Ovary (tissue), 9 donors: ENCODE data around the gene MUC21. TPM values are rescaled to one million over a fixed set of nuclear protein-coding genes. Genes with fewer than 3 reads are reported as not detected.
"Not testable (repeated sequence)": the region's sequence is repeated elsewhere in the genome, so short reads cannot be mapped to it uniquely, and the experiment has no call there.

Experiments
- DNase-seq, 5 donors: peaks; one replicate each; pipeline ENCODE4 v3.0.0-alpha.2; 2019 to 2020
- H3K27ac ChIP-seq, 2 donors: fragments of 200-600 bp; one replicate each; pipeline versions ENCODE4 v1.5.1 to v1.8.0; 2019 to 2022
- H3K27me3 ChIP-seq: fragments of 200-600 bp; one replicate; pipeline ENCODE4 v1.8.0; 2022
- H3K36me3 ChIP-seq: fragments of 200-600 bp; sonication (generic); one replicate; pipeline ENCODE4 v1.5.1; 2019
- H3K4me1 ChIP-seq: one replicate; pipeline ENCODE4 v1.8.1; 2013; ENCODE audit warnings: mild to moderate bottlenecking, moderate library complexity; ENCODE audit not compliant: insufficient read depth
- H3K4me3 ChIP-seq: fragments of 200-600 bp; sonication (generic); one replicate; pipeline ENCODE4 v1.5.1; 2017
- H3K9me3 ChIP-seq, 2 donors: fragments of 200-600 bp in 1 of 2; sonication (generic) in 1 of 2; one replicate each; pipeline versions ENCODE4 v1.5.1 to v1.8.1; 2013 to 2019; ENCODE audit warnings: mild to moderate bottlenecking in 1 of 2, moderate library complexity in 1 of 2
- CTCF ChIP-seq, 3 donors: fragments of 450-650 bp in 2 of 3; fragments of 200-600 bp in 1 of 3; IDR thresholded peaks; one replicate each; pipeline versions ENCODE4 v1.5.1 to v1.8.0; 2016 to 2022; ENCODE audit warnings: antibody characterized with exemption in 3 of 3, mild to moderate bottlenecking in 1 of 3
- EP300 ChIP-seq: sonication (generic); formaldehyde crosslinking; IDR thresholded peaks from one replicate; pipeline ENCODE4 v1.6.1; 2017; ENCODE audit warnings: antibody characterized with exemption
- POLR2A ChIP-seq: fragments of 450-650 bp; IDR thresholded peaks from one replicate; pipeline ENCODE4 v1.6.1; 2017; ENCODE audit warnings: antibody characterized with exemption, mild to moderate bottlenecking, moderate library complexity
- WGBS, 3 donors: extraction: QIAGEN DNeasy Blood & Tissue Kit in 1 of 3; methylation state at CpG; one replicate each; pipeline versions ENCODE4 v1.1.5 to v1.1.7; 2013 to 2017; 5-methylcytosine and 5-hydroxymethylcytosine counted together
- intact Hi-C, 4 donors: fragments of 100-400 bp; cut with DNase I; formaldehyde crosslinking; loops; one replicate each; pipeline versions ENCODE4 v1.11.0 to v1.15.1; 2022 to 2023
- polyA plus RNA-seq, 2 donors: library from polyadenylated mRNA; stranded (reverse); fragments of 200-250 nt in 1 of 2; fragments of 350-450 nt in 1 of 2; fragmentation: Illumina TruSeq in 1 of 2; extraction: RNeasy Lipid Tissue Mini Kit (QIAGEN cat#74804) in 1 of 2; gene quantifications; one replicate each; pipeline ENCODE4 v1.2.3, GENCODE V29; 2013 to 2014
- total RNA-seq, 7 donors: library from RNA; depleted of rRNA in 2 of 7; stranded (reverse); fragments of >200 nt in 2 of 7; fragmentation: NEBNext Ultra II Directional in 3 of 7; extraction: Animal tissue kit (Norgen Biotek cat#: 25700) in 3 of 7; gene quantifications; one replicate each; pipeline versions ENCODE4 v1.1.0 to v1.2.4, GENCODE V29; 2016 to 2023
- donor health status: DM: no; HTN: no; CAD: no; lungs with moderate emphysema.
- donor health status: DM: no; HTN: no; CAD: no.
- donor health status: Bipolar disorder and iron deficiency.
- donor health status: DM: yes; HTN: yes; CAD: no.
- donor health status: DM: no; HTN: no; CAD: no.
- donor health status: DM: yes; HTN: yes; CAD: no.

The MUC21 gene
- total and polyA plus RNA-seq, 9 donors = not detected

- no peaks in the 10 kb centered on the region for H3K27me3 ChIP-seq
- intact Hi-C loops = no loop called here
- H3K27ac ChIP-seq = no peak overlapping the region
- TF ChIP-seq CTCF (IDR thresholded peaks at IDR 0.05) (no peak), POLR2A (no peak), EP300 (no peak)
- DNase-seq = no peak
- H3K4me1 ChIP-seq = no peaks in the 10 kb centered on the region
- WGBS, 3 donors = 9 to 22% (median 9%) methylated on average over 2 of the region's 2 CpGs
- H3K36me3 ChIP-seq = no peaks in the 10 kb centered on the region
- no peaks in the 10 kb centered on the region for H3K9me3 ChIP-seq
- no peak overlapping the region for H3K4me3 ChIP-seq
Observed at GRCh38 chr6:31020057-31020456, 36.5 kb downstream of the MUC21 start.

DNA sequence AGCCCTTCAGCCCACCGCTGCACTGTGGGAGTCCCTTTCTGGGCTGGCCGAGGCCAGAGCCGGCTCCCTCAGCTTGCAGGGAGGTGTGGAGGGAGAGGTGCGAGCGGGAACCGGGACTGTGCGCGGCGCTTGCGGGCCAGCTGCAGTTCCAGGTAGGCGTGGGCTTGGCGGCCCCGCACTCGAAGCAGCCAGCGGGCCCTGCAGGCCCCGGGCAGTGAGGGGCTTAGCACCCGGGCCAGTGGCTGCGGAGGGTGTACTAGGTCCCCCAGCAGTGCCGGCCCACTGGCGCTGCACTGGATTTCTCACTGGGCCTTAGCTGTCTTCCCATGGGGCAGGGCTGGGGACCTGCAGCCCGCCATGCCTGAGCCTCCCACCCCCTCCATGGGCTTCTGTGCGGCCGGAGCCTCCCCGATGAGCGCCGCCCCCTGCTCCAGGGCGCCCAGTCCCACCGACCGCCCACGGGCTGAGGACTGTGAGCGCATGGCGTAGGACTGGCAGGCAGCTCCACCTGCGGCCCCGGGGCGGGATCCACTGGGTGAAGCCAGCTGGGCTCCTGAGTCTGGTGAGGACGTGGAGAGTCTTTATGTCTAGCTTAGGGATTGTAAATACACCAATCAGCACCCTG is 37.2 kb downstream of the MUC21 start:
- H3K4me3 ChIP-seq, DNase-seq, H3K36me3 ChIP-seq, H3K9me3 ChIP-seq, intact Hi-C loops, H3K4me1 ChIP-seq, H3K27me3 ChIP-seq, H3K27ac ChIP-seq: not testable (repeated sequence)
- 86 to 91% (median 89%) methylated on average over 29 to 36 of the region's 36 CpGs for WGBS, 3 donors

GRCh38 chr6:31021705-31022531 is 38.4 kb downstream of the MUC21 start:
- H3K9me3 ChIP-seq, intact Hi-C loops, H3K27me3 ChIP-seq, DNase-seq, H3K4me1 ChIP-seq, H3K36me3 ChIP-seq, H3K27ac ChIP-seq, H3K4me3 ChIP-seq: not testable (repeated sequence)
- WGBS, 3 donors = 79 to 84% (median 84%) methylated on average over 15 of the region's 15 CpGs

- TF ChIP-seq EP300 = no peak
- DNase-seq = no peak
- no peak overlapping the region for H3K4me3 ChIP-seq
- no peak overlapping the region for H3K27ac ChIP-seq
- no peaks in the 10 kb centered on the region for H3K27me3 ChIP-seq
- intact Hi-C loops = no loop called here
- H3K4me1 ChIP-seq = no peaks in the 10 kb centered on the region
- 85 to 88% (median 87%) methylated on average over 4 of the region's 4 CpGs for WGBS, 3 donors
- no peaks in the 10 kb centered on the region for H3K36me3 ChIP-seq
- no peaks in the 10 kb centered on the region for H3K9me3 ChIP-seq
Observed at GRCh38 chr6:31025595-31025994, 42.1 kb downstream of the MUC21 start.

GRCh38 chr6:31031095-31031494 is 47.6 kb downstream of the MUC21 start:
- Histone ChIP-seq H3K27me3 (no peaks in the 10 kb centered on the region), H3K4me3 (no peak overlapping the region), H3K36me3 (no peaks in the 10 kb centered on the region), H3K9me3 (no peaks in the 10 kb centered on the region), H3K27ac (no peak overlapping the region), H3K4me1 (no peaks in the 10 kb centered on the region)
- intact Hi-C loops = no loop called here
- TF ChIP-seq POLR2A (no peak), CTCF (IDR thresholded peaks at IDR 0.05) (no peak), EP300 (no peak)
- no peak for DNase-seq
- 86 to 87% (median 86%) methylated on average over 6 of the region's 6 CpGs for WGBS, 3 donors

- H3K4me3 ChIP-seq = no peak overlapping the region
- no peaks in the 10 kb centered on the region for H3K27me3 ChIP-seq
- H3K27ac ChIP-seq = no peak overlapping the region
- no peaks in the 10 kb centered on the region for H3K9me3 ChIP-seq
- no peaks in the 10 kb centered on the region for H3K36me3 ChIP-seq
- DNase-seq = no peak
- intact Hi-C loops = no loop called here
- WGBS, 3 donors = 89 to 95% (median 94%) methylated on average over 4 of the region's 4 CpGs
- TF ChIP-seq EP300 (no peak), POLR2A (no peak), CTCF (IDR thresholded peaks at IDR 0.05) (no peak)
- H3K4me1 ChIP-seq = no peaks in the 10 kb centered on the region
Observed at GRCh38 chr6:31033075-31033474, 49.6 kb downstream of the MUC21 start.
